ENCODE data around the gene MEIKIN. TPM values are rescaled to one million over a fixed set of nuclear protein-coding genes. Genes with fewer than 3 reads are reported as not detected.

The MEIKIN gene
- total and polyA plus RNA-seq, 2 of the 8 experiments (the other 6 are each of a cell fraction or from before 2014, with no cell fraction given): not detected

DNA sequence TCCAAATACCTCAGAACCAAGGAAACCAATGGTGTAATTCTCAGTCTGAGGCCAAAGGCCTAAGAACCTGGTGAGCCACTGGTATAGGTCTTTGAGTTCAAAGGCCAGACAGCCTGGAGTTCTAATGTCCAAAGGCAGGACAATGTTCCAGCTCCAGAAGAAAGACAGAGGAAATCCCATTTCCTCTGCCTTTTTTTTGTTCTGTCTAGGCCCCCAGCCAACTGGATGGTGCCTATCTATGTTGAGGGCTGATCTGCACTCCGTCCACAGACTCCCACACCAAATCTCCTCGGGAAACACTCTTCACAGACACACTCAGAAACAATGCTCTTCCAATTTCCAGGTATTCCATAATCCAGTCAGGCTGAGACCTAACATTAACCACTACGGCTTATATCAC is 178.8 kb downstream of the MEIKIN start (continued):
- TF ChIP-seq, protein P1, sequence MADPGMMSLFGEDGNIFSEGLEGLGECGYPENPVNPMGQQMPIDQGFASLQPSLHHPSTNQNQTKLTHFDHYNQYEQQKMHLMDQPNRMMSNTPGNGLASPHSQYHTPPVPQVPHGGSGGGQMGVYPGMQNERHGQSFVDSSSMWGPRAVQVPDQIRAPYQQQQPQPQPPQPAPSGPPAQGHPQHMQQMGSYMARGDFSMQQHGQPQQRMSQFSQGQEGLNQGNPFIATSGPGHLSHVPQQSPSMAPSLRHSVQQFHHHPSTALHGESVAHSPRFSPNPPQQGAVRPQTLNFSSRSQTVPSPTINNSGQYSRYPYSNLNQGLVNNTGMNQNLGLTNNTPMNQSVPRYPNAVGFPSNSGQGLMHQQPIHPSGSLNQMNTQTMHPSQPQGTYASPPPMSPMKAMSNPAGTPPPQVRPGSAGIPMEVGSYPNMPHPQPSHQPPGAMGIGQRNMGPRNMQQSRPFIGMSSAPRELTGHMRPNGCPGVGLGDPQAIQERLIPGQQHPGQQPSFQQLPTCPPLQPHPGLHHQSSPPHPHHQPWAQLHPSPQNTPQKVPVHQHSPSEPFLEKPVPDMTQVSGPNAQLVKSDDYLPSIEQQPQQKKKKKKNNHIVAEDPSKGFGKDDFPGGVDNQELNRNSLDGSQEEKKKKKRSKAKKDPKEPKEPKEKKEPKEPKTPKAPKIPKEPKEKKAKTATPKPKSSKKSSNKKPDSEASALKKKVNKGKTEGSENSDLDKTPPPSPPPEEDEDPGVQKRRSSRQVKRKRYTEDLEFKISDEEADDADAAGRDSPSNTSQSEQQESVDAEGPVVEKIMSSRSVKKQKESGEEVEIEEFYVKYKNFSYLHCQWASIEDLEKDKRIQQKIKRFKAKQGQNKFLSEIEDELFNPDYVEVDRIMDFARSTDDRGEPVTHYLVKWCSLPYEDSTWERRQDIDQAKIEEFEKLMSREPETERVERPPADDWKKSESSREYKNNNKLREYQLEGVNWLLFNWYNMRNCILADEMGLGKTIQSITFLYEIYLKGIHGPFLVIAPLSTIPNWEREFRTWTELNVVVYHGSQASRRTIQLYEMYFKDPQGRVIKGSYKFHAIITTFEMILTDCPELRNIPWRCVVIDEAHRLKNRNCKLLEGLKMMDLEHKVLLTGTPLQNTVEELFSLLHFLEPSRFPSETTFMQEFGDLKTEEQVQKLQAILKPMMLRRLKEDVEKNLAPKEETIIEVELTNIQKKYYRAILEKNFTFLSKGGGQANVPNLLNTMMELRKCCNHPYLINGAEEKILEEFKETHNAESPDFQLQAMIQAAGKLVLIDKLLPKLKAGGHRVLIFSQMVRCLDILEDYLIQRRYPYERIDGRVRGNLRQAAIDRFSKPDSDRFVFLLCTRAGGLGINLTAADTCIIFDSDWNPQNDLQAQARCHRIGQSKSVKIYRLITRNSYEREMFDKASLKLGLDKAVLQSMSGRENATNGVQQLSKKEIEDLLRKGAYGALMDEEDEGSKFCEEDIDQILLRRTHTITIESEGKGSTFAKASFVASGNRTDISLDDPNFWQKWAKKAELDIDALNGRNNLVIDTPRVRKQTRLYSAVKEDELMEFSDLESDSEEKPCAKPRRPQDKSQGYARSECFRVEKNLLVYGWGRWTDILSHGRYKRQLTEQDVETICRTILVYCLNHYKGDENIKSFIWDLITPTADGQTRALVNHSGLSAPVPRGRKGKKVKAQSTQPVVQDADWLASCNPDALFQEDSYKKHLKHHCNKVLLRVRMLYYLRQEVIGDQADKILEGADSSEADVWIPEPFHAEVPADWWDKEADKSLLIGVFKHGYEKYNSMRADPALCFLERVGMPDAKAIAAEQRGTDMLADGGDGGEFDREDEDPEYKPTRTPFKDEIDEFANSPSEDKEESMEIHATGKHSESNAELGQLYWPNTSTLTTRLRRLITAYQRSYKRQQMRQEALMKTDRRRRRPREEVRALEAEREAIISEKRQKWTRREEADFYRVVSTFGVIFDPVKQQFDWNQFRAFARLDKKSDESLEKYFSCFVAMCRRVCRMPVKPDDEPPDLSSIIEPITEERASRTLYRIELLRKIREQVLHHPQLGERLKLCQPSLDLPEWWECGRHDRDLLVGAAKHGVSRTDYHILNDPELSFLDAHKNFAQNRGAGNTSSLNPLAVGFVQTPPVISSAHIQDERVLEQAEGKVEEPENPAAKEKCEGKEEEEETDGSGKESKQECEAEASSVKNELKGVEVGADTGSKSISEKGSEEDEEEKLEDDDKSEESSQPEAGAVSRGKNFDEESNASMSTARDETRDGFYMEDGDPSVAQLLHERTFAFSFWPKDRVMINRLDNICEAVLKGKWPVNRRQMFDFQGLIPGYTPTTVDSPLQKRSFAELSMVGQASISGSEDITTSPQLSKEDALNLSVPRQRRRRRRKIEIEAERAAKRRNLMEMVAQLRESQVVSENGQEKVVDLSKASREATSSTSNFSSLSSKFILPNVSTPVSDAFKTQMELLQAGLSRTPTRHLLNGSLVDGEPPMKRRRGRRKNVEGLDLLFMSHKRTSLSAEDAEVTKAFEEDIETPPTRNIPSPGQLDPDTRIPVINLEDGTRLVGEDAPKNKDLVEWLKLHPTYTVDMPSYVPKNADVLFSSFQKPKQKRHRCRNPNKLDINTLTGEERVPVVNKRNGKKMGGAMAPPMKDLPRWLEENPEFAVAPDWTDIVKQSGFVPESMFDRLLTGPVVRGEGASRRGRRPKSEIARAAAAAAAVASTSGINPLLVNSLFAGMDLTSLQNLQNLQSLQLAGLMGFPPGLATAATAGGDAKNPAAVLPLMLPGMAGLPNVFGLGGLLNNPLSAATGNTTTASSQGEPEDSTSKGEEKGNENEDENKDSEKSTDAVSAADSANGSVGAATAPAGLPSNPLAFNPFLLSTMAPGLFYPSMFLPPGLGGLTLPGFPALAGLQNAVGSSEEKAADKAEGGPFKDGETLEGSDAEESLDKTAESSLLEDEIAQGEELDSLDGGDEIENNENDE (IDR thresholded peaks at IDR 0.05; ENCODE audit: insufficient replicate concordance, low read length): no peak
- TF ChIP-seq FOSL1 (IDR thresholded peaks at IDR 0.05; ENCODE audit: insufficient read depth, low read depth, low read length) (no peak), RFX5 (IDR thresholded peaks at IDR 0.05; ENCODE audit: borderline replicate concordance, low read depth, low read length) (no peak), CBX5 (IDR thresholded peaks at IDR 0.05; ENCODE audit: low read depth, low read length) (no peak), HDAC2 (IDR thresholded peaks at IDR 0.05; ENCODE audit: borderline replicate concordance in 1 of 2, low read depth in 2 of 2, low read length in 2 of 2) (no peak)
